Fibroblast of mammary gland (primary cell): ENCODE data around the gene RHO.
"Not testable (repeated sequence)": the region's sequence is repeated elsewhere in the genome, so short reads cannot be mapped to it uniquely, and the experiment has no call there.

Source experiments
- DNase-seq: peaks from one replicate; pipeline ENCODE4 v3.0.0-alpha.2; 2010; ENCODE audit warnings: low read depth
- H3K4me3 ChIP-seq: 2 replicates; pipeline ENCODE4 v1.5.1; 2011; ENCODE audit warnings: low read depth, mild to moderate bottlenecking, low read length, moderate library complexity; ENCODE audit not compliant: control insufficient read depth
- CTCF ChIP-seq: conservative IDR thresholded peaks from 2 replicates; pipeline ENCODE4 v1.5.1; 2011; ENCODE audit warnings: low read depth, low read length, inconsistent platforms; ENCODE audit not compliant: control insufficient read depth, insufficient read depth

RHO gene

GRCh38 chr3:129539206-129539605 lies 10.8 kb downstream of the RHO start:
- no peak for DNase-seq
- no peak for TF ChIP-seq CTCF
- H3K4me3 ChIP-seq = no peak overlapping the region

- DNase-seq = no peak
- no peak for TF ChIP-seq CTCF
- H3K4me3 ChIP-seq = no peak overlapping the region
Measured at GRCh38 chr3:129540776-129541516, 12.5 kb downstream of the RHO start.

DNA sequence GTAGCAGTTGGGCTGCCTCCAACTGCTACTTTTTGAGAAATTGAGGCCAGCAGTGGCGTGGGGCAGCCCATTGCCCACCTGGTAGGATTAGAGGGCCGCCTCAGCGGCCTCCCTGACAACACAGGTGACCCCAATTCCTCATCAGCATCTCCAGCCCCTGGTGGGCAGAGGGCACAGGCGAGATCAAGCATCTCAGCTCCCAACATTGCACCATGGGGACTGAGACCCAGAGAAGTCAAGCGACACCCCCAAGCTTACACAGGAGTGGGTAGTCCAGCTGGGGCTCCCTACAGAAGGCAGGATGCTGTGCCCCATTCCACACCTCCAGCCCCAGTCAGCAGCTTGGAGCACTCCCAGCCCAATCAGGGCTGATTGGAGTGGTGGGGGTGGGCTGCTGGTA lies 14.3 kb downstream of the RHO start:
- DNase-seq = no peak
- TF ChIP-seq CTCF = no peak
- H3K4me3 ChIP-seq = no peak overlapping the region

GRCh38 chr3:129543156-129543790 lies 14.8 kb downstream of the RHO start, which contains the start of gene H1-8:
H1-8 (plus strand) TSS chr3:129543175; CDS start chr3:129543219, 44 bp downstream.
- DNase-seq = no peak
- H3K4me3 ChIP-seq = no peak within 1 kb of the TSS
- TF ChIP-seq CTCF = no peak

- TF ChIP-seq CTCF = no peak
- no peak overlapping the region for H3K4me3 ChIP-seq
- no peak for DNase-seq
Measured at GRCh38 chr3:129543999-129544398, 15.6 kb downstream of the RHO start.

- H3K4me3 ChIP-seq, DNase-seq: not testable (repeated sequence)
Measured at GRCh38 chr3:129545951-129546350, 17.5 kb downstream of the RHO start.

DNA sequence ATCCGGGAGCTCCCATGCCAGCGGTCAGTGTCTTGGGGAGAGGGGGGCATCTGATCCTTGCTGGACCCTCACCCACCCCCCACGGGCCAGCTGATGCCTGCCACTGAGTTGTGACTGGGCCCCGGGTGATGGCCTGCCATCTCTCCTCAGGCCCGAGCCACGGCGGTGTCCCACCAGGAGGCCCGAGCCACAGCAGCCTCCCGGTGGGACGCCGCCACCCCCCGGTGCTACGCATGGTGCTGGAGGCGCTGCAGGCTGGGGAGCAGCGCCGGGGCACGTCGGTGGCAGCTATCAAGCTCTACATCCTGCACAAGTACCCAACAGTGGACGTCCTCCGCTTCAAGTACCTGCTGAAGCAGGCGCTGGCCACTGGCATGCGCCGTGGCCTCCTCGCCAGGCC lies 18.8 kb downstream of the RHO start:
- H3K4me3 ChIP-seq = no peak overlapping the region
- no peak for DNase-seq
- TF ChIP-seq CTCF = no peak
